Stimulated activated memory B cell treated with anti-CD40 and anti-IgM and Interleukin-4, amounts not matched to agents 10 μg/mL and 1 μg/mL and 100 μg/mL, for 72 hours (primary cell): Measurements from ENCODE around the gene ZCCHC10.

Experiments
- ATAC-seq: fragments of 150-1000 bp; cut with Tn5 transposase; 2 replicates; pipeline ENCODE4 v1.10.0; 2021
- H3K27ac Mint-ChIP-seq: one replicate; pipeline ENCODE4 v1.8.0; 2022; ENCODE audit warnings: mild to moderate bottlenecking, mixed read lengths
- H3K27me3 Mint-ChIP-seq: one replicate; pipeline ENCODE4 v1.8.0; 2022; ENCODE audit warnings: mixed read lengths
- H3K36me3 Mint-ChIP-seq: one replicate; pipeline ENCODE4 v1.8.0; 2022; ENCODE audit warnings: mixed read lengths
- H3K4me1 Mint-ChIP-seq: one replicate; pipeline ENCODE4 v1.8.0; 2022; ENCODE audit warnings: mixed read lengths
- H3K4me3 Mint-ChIP-seq: one replicate; pipeline ENCODE4 v1.8.0; 2022; ENCODE audit warnings: mild to moderate bottlenecking, moderate library complexity, mixed read lengths
- H3K9me3 Mint-ChIP-seq: one replicate; pipeline ENCODE4 v1.8.0; 2022; ENCODE audit warnings: mixed read lengths

The ZCCHC10 gene

GRCh38 chr5:133025804-133026663, at the start of gene ZCCHC10:
Gene ZCCHC10 (minus strand): TSS chr5:133026549. CDS start chr5:133026537, 12 bp downstream.
- H3K4me1 Mint-ChIP-seq = peaks cover 32% of the 10 kb centered on the region
- peak within 1 kb of the TSS; percentile 94 for H3K4me3 Mint-ChIP-seq
- H3K27ac Mint-ChIP-seq = peak within 1 kb of the TSS; percentile 93
- no peaks in the 10 kb centered on the region for H3K9me3 Mint-ChIP-seq
- H3K27me3 Mint-ChIP-seq = no peaks in the 10 kb centered on the region
- peaks cover 10% of the 10 kb centered on the region for H3K36me3 Mint-ChIP-seq
- peak; percentile 98 for ATAC-seq

DNA sequence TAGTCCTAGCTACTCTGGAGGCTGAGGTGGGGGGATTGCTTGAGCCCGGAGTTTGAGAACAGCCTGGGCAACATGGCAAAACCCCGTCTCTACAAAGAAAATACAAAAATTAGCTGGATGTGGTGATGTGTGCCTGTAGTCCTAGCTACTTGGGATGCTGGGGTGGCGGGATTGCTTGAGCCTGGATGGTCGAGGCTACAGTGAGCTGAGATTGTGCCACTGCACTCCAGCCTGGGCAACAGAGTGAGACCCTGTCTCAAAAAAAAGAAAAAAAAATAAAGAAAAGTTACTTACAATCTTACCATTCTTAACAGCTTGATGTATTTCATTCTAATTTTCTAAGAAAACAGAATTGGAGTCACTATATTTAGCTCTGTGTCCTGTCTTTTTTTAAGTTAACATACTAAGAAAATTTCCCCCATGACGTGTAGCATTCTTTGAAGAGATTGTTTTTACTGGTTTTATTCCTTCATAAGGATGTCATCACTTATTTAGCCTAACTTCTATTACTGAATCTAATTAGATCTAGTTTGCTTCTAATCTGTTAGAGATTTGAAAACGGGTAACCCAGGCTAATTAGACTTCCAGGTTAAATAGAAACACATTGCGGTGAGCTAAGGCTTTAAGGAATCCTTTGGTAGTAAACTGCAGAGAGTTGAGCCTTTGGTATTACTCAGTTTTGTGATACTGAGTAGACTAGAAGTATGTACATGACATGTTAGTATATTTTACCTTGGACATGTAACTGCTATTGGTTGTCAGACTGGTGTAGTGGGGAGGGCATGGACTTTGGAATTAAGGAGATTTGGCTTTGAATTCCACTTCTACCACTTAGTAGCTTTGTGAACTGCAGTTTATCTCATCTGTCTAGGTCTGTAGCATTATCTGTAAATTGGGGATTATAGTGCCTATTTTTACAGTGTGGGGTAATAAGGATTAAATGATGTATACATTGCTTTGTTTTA, 49.5 kb upstream of the ZCCHC10 start:
- no peaks in the 10 kb centered on the region for H3K27me3 Mint-ChIP-seq
- H3K36me3 Mint-ChIP-seq = peaks cover 67% of the 10 kb centered on the region
- no peak overlapping the region for H3K27ac Mint-ChIP-seq

DNA sequence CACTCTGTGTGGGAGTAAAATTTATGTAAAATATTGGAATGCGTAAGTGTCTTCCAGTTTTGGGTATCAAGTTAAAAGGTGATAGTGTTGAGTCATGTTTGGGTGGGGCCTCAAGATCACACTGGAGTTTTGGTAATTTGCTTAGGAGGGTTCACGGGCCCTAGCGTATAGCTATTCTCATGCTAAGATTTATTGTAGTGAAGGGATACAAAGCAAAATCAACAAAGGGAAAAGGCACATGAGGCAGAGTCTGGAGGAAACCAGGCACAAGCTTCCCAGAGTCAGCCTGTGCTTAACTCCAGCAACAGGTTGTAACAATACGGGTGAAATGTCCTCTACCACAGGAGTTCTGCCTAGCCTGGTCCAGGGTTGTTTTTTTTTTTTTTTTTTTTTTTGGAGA, 45.7 kb upstream of the ZCCHC10 start:
- Mint-ChIP-seq H3K27ac (peak overlapping the region; percentile 8), H3K4me1 (peaks cover 12% of the 10 kb centered on the region), H3K4me3 (no peak overlapping the region), H3K27me3 (no peaks in the 10 kb centered on the region), H3K9me3 (no peaks in the 10 kb centered on the region), H3K36me3 (peaks cover 78% of the 10 kb centered on the region)
- no peak for ATAC-seq

More for the DNA sequence above, 49.5 kb upstream of the ZCCHC10 start:
- Mint-ChIP-seq H3K4me1 (peaks cover 19% of the 10 kb centered on the region), H3K4me3 (no peak overlapping the region), H3K9me3 (no peaks in the 10 kb centered on the region)
- ATAC-seq = no peak

- H3K4me1 Mint-ChIP-seq = peaks cover 35% of the 10 kb centered on the region
- H3K36me3 Mint-ChIP-seq = peaks cover 43% of the 10 kb centered on the region
- no peak overlapping the region for H3K4me3 Mint-ChIP-seq
- H3K27ac Mint-ChIP-seq = no peak overlapping the region
- no peaks in the 10 kb centered on the region for H3K27me3 Mint-ChIP-seq
- ATAC-seq = no peak
- H3K9me3 Mint-ChIP-seq = no peaks in the 10 kb centered on the region
Observed at GRCh38 chr5:133066045-133066444, 39.7 kb upstream of the ZCCHC10 start.

DNA sequence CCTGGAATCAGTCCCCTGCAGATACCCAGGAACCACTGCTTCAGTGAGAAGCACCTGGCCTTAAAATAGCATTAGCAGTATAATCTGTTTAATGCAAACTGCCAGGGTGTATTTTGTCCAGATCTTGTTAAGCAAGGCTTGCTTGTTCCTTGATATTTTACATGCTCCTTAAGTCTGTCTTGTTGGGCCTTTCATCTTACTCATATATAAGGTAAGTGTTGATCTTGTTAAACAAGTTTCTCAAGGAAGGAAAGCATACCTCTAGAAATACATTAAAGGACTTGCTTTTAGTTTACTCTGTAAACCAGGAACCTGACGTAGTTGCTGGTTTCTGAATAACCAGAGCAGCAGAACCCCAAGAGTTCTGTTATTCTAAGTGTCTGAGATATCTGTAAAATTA, 39.1 kb upstream of the ZCCHC10 start:
- Mint-ChIP-seq H3K9me3 (no peaks in the 10 kb centered on the region), H3K4me1 (peaks cover 35% of the 10 kb centered on the region), H3K27ac (peak overlapping the region; percentile 30), H3K4me3 (no peak overlapping the region), H3K36me3 (peaks cover 37% of the 10 kb centered on the region), H3K27me3 (no peaks in the 10 kb centered on the region)
- ATAC-seq = no peak

DNA sequence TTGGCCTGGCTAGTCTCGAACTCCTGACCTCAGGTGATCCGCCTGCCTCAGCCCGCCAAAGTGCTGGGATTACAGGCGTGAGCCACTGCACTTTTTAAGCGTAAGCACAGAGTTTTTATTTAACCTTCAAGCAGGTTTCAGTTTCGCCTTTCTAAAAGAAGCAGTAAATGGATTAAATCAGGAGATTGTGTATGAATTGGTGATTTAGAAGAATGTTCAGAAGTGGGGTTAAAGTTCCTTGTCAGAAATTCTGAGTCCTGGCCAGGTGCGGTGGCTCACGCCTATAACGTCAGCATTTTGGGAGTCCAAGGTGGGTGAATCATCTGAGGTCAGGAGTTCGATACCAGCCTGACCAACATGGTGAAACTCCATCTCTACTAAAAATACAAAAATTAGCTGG, 37.6 kb upstream of the ZCCHC10 start:
- Mint-ChIP-seq H3K9me3 (no peaks in the 10 kb centered on the region), H3K27me3 (no peaks in the 10 kb centered on the region), H3K27ac (no peak overlapping the region), H3K4me1 (peaks cover 40% of the 10 kb centered on the region), H3K36me3 (peaks cover 25% of the 10 kb centered on the region), H3K4me3 (no peak overlapping the region)
- ATAC-seq = no peak

GRCh38 chr5:133062276-133062675, 35.9 kb upstream of the ZCCHC10 start:
- Mint-ChIP-seq H3K4me1 (peaks cover 44% of the 10 kb centered on the region), H3K4me3 (no peak overlapping the region), H3K9me3 (no peaks in the 10 kb centered on the region), H3K27me3 (no peaks in the 10 kb centered on the region), H3K27ac (no peak overlapping the region), H3K36me3 (peaks cover 9% of the 10 kb centered on the region)
- ATAC-seq = no peak

- peaks cover 8% of the 10 kb centered on the region for H3K36me3 Mint-ChIP-seq
- H3K27ac Mint-ChIP-seq = no peak overlapping the region
- H3K4me3 Mint-ChIP-seq = no peak overlapping the region
- H3K27me3 Mint-ChIP-seq = no peaks in the 10 kb centered on the region
- H3K4me1 Mint-ChIP-seq = peaks cover 58% of the 10 kb centered on the region
- ATAC-seq = no peak
- no peaks in the 10 kb centered on the region for H3K9me3 Mint-ChIP-seq
Observed at GRCh38 chr5:133059621-133060020, 33.3 kb upstream of the ZCCHC10 start.

DNA sequence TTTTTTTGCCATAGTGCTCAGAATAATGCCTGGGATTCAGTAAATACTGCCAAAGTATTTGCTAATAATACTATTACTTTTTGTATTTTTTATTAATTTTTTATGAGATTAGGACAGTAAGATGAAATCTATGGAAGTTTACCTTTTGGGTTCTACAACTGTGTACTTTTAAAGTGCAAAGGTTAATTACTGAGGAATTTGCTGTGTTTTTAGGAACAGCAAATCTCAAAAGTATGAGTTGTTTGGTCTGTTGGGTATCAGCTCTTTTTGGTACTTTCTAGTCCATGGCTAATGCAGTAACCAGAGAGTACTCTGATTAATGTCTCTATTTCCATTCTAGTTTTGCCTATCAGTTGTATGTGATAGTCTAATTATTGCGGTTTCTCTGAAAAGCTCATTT, 30.5 kb upstream of the ZCCHC10 start:
- peaks cover 9% of the 10 kb centered on the region for H3K36me3 Mint-ChIP-seq
- H3K9me3 Mint-ChIP-seq = no peaks in the 10 kb centered on the region
- ATAC-seq = no peak
- H3K27me3 Mint-ChIP-seq = no peaks in the 10 kb centered on the region
- H3K4me3 Mint-ChIP-seq = no peak overlapping the region
- H3K4me1 Mint-ChIP-seq = peaks cover 65% of the 10 kb centered on the region
- H3K27ac Mint-ChIP-seq = no peak overlapping the region

DNA sequence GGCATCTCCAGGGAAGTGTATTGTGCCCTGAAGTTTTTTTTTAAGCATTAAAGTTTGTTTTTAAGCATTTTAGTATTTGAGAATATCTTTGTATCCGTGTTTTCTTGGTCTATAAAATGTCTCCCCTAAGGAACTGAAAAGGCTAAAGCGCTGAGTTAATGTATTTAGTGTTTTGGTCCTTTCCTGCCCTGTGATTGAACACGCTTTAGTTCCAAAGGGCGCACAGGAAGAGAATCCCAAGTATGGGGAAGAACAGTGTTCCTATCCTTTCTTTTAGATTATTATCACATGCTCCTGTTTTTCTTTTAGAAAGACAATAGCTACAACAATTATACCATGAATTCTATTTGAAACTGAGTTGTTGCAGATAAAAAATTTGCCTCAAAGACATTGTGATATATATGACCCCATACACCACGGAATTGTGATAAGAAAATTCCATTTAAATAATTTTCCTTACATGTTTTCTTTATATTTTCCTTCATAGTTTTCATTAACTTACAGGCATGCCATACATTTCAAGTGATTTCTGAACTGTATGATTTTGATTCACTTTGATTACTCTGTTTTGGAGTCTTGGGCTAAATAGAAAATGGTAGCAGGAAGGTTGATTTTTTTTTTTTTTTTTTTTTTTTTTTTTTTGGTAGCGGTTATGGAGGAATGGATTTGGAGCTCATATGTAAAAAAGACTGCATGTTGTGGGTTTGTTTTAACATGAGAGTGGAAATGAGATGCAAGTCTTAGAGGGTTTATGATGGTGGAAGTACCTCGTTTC, 28.5 kb upstream of the ZCCHC10 start:
- no peak for ATAC-seq
- H3K27ac Mint-ChIP-seq = peak overlapping the region; percentile 66
- no peaks in the 10 kb centered on the region for H3K9me3 Mint-ChIP-seq
- H3K4me3 Mint-ChIP-seq = no peak overlapping the region
- H3K36me3 Mint-ChIP-seq = peaks cover 7% of the 10 kb centered on the region
- no peaks in the 10 kb centered on the region for H3K27me3 Mint-ChIP-seq
- peaks cover 70% of the 10 kb centered on the region for H3K4me1 Mint-ChIP-seq

- peak overlapping the region; percentile 100 for H3K27ac Mint-ChIP-seq
- no peaks in the 10 kb centered on the region for H3K27me3 Mint-ChIP-seq
- no peaks in the 10 kb centered on the region for H3K9me3 Mint-ChIP-seq
- H3K4me3 Mint-ChIP-seq = peak overlapping the region; percentile 97
- peaks cover 68% of the 10 kb centered on the region for H3K4me1 Mint-ChIP-seq
- ATAC-seq = no peak
- peaks cover 7% of the 10 kb centered on the region for H3K36me3 Mint-ChIP-seq
Observed at GRCh38 chr5:133053448-133053847, 27.1 kb upstream of the ZCCHC10 start.

- H3K4me1 Mint-ChIP-seq = peaks cover 64% of the 10 kb centered on the region
- H3K27ac Mint-ChIP-seq = peak overlapping the region; percentile 100
- H3K27me3 Mint-ChIP-seq = no peaks in the 10 kb centered on the region
- peaks cover 7% of the 10 kb centered on the region for H3K36me3 Mint-ChIP-seq
- no peaks in the 10 kb centered on the region for H3K9me3 Mint-ChIP-seq
- peak overlapping the region; percentile 97 for H3K4me3 Mint-ChIP-seq
- peak; percentile 59 for ATAC-seq
Observed at GRCh38 chr5:133052317-133053175, 26.2 kb upstream of the ZCCHC10 start.

DNA sequence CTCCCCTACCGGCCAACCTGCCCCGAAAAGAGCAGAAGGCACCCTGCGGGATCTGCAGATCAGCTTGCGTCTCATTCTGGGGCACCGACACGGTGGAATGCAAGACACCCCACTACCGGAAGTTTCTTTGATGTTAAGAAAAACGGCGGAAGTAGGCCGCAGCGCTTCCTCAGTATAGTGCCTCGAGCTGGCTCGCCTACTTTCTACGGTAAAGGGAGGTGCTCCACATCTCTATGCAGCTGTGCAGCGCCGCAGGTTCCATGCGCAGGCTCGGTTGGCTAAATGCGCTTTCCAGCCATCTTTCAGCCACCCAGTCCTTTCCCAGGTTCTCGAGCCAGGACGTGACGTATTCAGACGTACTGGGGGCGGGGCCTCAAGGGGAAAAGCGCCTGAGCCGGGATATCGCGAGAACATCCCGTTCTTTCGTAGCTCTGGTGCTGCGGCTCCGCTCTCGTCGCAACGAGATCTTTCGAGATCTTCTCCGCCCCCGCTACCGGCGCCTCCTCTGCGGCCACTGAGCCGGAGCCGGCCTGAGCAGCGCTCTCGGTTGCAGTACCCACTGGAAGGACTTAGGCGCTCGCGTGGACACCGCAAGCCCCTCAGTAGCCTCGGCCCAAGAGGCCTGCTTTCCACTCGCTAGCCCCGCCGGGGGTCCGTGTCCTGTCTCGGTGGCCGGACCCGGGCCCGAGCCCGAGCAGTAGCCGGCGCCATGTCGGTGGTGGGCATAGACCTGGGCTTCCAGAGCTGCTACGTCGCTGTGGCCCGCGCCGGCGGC, 25.4 kb upstream of the ZCCHC10 start, which contains the start of gene HSPA4:
HSPA4 (plus strand) TSS at position 472 of the 775 bp plus-strand sequence; CDS start at position 710, 238 bp downstream.
- Mint-ChIP-seq H3K27ac (peak within 1 kb of the TSS; percentile 100), H3K36me3 (peaks cover 7% of the 10 kb centered on the region), H3K4me3 (peak within 1 kb of the TSS; percentile 97), H3K9me3 (no peaks in the 10 kb centered on the region), H3K27me3 (no peaks in the 10 kb centered on the region), H3K4me1 (peaks cover 63% of the 10 kb centered on the region)
- peak; percentile 93 for ATAC-seq
